Activated CD4-positive, alpha-beta T cell treated with anti-CD3 and anti-CD28 coated beads, Interleukin-2, Interleukin-6, amounts not matched to agents 100 ng/mL and 50 ng/mL, durations not matched to agents 16 hours and 8 hours (primary cell): ENCODE results near the gene CKLF.
"Not testable (repeated sequence)": the region's sequence is repeated elsewhere in the genome, so short reads cannot be mapped to it uniquely, and the experiment has no call there.

Experiments
- DNase-seq: peaks from one replicate; pipeline ENCODE4 v3.0.0-alpha.2; 2020

CKLF gene

DNA sequence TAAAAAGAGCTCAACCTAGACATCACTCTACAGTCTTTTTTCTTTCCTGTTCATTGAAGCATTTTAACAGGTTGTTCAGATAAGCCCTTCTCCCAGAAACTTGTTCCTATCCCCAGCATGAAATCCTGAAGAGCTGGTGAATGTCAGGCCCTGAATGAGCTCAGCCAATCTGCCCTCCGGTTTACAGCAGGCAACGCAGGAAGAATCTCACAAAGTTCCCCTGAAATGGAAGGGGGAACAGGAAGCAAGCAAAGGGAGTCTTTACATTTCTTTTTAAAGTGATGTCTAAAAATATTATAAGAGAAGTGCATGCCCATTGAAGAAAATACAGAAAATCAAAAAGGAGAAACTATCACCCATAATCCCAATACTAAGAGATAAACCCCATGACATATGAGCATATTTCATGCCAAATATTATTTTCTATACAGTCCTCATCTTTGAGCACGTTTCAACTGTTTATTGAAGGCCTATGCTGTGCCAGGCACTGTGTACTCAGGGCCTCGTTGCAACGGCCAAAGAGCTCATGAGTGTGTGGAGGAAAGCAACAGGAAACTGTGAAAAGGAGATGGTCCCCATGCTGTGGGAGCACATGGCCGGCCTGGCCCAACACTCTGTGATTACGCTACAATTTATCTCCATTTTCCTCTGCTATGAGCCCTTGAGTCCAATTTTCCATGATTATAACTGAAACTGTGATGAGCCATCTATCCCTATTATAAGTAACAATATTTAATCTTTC is 8.2 kb upstream of the CKLF start:
- no peak for DNase-seq

DNA sequence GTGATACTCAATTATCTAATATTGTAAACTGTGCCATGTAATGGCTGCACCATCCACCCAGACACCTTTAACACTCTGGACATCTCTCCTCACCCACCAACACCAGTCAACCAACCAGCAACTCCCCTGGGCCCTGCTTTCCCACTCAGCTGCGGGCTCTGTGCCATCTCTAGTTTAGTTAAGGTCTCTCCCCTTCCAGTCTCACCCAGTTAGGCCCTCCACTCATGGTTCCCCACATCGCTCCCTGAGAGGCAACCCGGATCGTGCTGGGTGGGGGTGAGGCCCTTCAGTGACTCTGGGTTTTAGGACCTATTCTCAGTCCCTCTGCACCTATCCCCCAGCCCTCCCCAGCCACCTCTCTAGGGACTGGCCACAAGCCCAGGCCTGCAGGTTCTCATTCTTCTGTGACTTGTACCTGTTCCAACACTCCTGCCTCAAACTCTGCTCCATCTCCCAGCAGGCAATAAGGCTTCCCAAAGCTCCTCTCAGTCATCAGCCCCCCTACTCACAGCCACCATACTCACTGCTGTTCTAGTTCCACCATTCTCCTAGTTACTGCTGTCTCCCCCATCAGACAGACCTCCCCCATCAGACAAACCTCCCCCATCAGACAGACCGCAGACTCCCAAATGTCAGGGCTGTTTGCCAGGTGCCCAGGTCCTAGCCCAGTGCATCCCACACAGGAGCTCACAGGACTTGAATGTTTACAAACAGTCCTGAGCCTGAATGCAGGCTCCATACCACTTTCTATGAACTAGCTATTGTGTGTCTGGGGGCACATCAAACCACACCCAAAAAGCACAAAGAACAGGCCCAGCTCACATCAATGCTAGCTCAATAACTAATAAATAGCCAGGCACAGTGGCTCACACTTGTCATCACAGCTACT is 5.0 kb upstream of the CKLF start:
- DNase-seq = no peak

DNA sequence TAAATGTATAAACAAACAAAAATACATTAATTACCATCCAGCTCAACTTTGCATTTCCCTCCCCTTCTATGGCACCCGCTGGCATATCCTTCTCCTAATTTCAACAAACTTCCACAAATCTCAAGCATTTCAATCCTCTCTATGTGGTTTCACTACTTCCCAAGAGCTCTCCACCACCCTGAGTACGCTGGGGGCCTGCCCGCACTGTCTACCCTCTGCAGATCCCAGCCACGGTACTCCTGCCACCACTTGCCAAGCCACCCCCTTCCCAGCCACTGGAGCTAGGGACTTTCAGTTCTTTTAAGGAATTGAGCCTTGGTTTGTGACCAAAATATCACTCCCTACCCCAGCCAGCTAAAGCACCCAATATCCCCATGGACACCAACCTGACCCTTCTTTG is 4.3 kb upstream of the CKLF start:
- no peak for DNase-seq

DNA sequence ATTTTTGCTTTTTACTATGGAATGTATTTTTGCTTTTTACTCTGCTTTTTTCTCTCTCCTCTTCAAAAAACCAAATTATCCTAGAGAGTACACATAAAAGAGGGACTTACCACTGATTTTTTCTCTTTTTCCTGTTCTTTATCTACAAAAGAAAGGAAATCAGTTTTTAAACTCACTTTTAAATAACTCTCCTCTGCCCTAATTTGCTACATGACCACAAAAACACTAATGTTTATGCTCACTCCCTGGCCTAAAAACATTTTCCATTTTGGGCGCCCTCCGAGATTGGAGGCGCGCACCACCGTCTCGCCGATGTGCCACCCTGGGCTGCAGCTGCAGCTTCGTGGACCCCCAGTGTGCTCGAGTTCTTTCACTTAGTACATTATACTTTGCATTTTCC is 3.5 kb upstream of the CKLF start:
- no peak for DNase-seq

DNA sequence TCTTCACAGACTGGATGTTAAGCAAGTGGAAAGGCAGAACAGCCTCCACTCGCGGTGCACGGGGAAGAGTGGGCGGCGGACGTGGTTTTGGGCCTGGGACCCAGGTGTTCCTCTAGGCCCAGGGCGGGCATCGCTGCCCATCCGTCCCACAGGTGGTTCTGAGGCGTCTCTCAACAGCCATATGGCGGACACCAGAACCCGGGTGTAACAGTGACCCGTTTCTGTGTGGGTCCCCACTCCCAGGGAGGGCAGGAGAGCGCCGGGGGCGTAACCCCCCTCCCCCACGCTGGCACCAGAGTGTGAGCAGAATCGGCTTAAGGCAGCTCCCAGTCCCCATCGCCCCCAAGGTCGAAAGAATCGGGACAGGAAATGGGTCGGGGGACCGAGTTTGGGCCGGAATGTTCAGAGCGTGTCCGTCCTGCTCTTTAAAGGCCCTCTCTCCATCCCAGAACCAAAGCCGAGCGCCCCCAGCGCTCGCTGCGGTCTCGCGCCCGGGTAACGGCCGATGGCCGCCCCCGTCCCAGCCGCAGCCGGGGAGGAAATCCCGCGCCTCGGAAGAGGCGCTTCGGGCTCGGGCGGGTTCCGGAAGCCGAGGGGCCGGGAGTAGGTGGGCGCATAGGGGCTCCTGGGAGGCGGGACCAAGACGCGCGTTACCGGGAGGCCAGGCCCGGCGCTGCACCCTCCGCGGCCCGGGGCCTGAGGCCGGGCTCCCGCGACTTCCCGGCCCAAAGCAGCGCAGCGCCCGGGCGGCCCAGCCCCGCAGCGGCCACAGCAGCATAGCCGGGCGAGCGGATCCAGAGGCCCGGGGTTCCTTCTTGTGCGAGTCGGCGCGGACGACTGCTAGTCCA is 2.9 kb upstream of the CKLF start, which contains the start of gene TK2:
Gene TK2, minus strand, starts transcription at position 839 of the 848 bp plus-strand sequence. Its CDS starts 61 bp downstream, at position 778.
- DNase-seq = peak; percentile 76

DNA sequence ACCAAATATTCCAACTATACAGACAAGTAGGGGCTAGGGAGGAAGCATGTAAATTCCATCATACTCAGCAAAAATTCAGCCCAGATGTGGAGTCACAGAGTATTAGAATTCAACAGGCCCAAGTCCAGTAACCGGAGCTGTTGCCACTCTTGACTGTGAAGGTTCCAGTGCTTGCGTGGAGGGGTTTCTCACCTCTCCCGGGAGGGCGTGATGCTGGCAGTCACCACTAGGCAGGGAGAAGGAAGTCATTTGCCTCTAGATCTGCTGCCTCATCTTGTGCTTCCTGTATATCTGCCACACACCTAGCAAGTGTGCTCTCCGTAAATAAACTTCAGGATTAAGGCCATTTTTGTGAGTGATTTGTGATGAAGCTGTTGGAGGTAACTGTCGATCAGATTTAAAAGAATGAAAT is 1.0 kb upstream of the CKLF start:
- DNase-seq = peak; percentile 81

DNA sequence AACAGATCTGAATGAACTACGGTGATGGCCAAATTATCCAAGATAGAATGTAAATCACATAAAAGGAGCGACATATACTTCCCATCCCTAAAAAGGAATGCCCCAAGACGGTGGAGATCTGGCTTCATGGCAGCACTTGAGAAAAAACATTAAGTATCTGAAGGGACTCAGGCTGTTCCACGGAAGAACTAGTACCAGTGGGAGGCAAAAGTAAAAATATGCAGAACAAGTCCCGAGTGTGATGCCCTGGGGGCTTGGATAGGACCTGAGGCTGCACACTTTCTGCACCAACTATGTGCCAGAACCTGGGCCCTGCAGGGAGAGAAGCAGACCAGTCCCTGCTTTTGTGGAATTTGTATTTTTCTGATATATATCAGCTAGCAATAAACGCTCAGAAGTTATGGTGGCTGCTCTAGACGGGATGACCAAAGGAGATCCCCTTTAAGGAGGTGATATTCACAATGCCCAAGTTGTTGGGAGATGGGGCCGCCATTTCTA is 539 bp upstream of the CKLF start:
- DNase-seq = no peak

DNA sequence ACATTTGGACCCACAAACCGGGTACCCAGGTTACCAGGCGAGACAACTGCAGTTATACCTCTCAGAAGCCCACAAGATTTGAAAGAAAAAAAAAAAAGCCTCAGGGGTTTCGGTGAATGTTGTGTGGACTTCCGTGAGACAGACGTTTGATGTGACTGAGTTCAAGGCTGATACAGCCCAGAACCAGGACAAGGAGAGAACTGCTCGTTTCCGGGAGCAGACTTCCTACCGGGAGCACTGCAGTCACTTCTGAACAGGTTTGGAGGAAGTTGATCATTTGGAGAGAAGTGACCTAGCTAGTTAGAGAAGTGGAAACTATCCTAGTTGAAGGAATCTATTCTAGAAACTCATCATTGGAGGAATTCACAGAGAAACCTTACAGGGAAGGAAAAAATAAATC is 847 bp downstream of the CKLF start:
- DNase-seq = peak; percentile 32

DNA sequence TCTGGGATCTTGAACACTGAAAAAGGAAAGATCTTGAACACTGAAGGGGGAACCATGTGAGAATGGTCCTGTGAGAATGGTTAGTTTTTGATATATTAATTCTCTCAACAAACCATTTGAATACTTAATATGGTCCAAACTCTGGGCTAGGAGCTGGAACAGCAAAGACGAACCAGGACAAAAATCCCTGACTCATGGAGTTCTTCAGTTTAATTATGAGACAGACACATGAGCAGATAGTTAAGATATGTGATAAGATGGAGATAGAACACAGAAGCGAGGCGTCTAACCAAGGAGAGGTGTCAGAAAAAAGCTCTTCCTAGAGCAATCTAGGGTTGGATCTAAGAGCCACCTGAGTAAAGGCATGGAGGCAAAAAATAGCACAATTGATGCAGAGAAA is 1.6 kb downstream of the CKLF start:
- no peak for DNase-seq

DNA sequence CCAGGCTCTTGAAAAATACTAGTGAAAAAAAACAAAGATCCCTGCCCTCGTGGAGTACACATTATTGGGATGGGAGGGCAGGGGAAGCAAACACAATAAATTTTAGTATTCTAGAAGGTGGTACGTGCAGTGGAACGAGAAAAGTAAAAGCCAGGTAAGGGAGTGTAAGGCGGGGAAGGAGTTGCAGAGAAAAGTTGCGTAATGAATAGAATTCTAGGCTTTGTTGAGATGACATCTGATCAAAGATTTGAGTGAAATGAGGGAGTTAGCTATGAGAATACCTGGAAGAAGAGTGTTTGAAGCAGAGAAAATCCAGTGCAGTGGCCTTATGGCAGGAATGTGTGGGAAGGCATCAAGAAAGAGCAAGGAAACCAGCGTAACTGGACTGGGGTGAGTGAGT is 2.1 kb downstream of the CKLF start:
- no peak for DNase-seq

DNA sequence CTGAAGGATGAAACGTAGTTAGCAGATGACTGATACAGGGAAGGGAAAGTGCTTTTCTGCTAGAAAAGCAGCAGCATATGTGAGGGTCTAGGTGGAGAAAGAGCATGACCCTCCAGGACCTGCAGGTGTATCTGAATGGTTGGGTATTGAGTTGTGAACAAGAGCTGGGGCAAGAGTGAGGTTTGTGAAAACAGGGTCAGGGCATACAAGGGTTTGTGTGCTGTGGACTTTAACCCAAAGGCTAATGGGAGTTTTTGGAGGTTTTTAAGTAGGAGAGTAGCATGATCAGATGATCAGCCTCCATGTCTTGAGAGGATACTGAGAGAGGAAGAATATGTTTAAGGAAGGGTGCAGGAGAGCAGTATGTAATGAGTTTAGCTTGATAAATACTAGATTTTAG is 7.7 kb downstream of the CKLF start:
- no peak for DNase-seq

DNA sequence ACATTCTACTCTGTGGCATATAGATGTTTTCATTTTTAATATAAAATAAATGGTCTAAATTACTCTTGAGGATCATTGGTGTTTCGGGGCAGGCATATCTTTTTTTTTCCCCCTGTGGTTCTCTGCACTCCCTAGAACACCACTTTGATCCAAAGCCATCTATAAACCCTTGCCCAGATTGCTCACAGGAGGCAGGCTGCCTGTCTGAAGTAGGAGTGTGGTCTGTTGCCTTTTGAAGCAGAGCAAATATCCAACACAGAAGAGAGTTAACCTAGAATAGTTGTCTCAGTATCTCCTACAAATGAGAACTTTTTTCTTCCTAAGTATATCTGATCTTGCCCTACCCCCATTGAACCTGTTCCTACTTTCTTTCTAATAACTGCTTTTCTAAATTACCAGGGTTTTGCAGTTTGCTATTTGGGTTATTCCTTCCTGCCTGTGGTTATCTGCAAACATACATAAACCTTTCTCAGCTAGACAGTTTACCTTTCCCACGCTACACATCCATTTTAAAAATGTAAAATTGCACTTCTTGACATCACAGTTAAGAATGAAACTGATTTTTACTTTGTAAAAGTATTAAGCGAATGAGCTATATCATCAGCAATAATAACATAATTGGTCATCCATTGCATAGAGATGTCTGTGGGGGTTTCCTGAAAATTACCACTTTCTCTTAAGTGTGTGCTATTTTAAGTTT is 9.2 kb downstream of the CKLF start:
- DNase-seq = no peak

DNA sequence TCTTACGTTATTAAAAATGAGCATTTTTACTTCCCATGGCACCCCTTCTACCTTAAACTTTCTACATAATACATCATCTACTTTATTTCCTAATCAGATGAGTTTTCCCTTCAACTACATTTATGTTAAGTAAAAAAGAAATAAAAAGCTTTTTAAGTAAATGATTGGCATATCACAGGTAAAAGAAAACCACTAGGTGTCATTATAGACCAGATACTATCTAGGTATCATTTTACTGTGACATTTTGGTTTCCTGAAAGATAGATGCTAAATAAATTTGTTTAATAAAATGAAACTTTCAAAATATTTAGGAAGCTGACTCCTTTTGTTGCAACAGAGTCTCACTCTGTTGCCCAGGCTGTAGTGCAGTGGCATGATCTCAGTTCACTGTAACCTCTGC is 10.0 kb downstream of the CKLF start:
- DNase-seq = no peak

DNA sequence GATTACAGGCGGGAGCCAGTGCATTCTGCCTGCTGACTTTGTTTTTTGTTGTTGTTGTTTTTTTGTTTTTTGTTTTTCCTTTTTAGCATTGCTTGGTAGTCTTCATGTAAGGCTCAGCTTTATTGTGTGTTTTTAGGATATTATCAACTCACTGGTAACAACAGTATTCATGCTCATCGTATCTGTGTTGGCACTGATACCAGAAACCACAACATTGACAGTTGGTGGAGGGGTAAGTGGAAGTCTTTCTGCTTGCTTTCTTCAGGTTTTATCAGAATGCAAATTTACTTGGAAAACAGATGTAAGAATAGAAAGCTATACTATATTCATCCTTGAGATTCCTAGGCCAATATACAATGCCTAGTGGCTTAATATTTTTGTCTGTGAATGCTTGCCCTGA is 10.6 kb downstream of the CKLF start:
- DNase-seq = no peak

DNA sequence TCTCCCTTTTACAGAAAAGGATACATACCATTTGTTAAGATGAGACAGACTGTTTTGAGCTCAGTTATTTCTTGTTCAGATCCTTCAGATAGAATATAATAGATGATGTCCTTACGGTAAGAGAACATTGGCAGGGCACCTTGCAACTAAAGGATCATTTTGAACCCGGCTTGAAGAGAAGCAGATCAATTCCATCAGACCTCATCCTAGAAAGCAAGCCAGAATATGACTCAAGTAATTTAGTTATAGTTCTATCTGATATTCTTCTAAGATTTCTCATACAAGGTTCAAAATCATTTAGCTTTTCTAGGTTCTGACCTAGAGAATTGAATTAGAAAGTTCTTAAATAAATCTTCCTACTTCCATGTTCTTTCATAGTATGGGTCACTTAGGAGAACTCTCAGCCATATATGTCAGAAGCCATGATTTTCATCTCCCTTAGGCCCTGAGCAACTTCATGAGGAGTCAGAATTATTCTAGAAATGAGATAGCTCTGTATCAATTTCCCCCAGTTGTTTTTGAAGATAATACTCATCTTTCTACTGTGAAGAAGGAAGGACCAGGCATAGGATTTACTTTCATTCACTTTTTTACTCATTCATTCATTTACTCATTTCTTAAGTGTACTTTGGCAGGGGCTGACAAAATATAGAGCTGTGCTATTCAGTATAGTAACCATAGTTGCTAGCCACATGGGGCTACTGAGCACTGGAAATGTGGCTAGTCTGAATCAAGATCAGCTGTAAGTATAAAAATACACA is 11.4 kb downstream of the CKLF start:
- DNase-seq = peak; percentile 80

DNA sequence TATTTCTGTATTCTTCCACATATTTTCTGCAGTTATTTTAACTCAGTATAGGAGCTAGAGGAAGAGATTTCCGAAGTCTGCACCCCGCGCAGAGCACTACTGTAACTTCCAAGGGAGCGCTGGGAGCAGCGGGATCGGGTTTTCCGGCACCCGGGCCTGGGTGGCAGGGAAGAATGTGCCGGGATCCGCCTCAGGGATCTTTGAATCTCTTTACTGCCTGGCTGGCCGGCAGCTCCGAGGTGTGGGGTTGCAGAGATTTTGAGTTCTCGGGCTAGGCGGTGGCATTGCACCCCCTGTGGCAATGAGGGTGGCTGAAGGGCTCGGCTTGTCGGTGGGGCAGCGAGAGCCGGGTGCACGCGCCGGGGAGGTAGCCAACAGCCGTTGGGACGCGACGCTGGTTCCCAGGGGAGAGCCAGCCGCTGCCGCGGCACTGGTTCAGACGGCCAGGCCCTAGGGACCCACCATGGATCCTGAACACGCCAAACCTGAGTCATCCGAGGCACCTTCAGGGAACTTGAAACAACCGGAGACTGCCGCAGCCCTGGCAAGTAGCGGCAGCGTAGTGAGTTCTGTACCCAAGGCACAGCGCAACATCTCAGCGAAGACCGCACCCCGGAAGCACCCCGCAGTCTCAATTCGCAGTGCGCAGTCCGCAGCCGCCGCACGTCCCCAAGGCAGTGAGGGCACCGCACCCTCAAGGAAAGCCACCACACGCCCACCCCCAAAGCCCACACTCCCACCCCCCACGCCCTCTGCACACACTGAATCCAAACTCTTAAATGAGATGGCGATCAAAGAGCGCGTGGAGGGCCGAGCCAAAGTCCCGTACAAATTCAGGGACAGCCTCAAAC is 13.9 kb downstream of the CKLF start, which contains the start of gene CMTM1:
Gene CMTM1, plus strand, starts transcription at position 389 of the 851 bp plus-strand sequence. Its CDS starts 75 bp downstream, at position 464.
- no peak for DNase-seq

DNA sequence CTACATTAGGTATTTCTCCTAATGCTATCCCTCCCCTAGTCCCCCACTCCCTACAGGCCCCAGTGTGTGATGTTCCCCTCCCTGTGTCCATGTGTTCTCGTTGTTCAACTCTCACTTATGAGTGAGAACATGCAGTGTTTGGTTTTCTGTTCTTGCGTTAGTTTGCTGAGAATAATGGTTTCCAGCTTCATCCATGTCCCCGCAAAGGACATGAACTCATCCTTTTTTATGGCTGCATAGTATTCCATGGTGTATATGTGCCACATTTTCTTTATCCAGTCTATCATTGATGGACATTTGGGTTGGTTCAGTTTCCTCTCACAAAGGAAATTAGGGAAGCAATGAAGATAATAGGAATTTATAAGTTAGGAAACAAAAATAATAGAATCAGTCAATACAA is 14.9 kb downstream of the CKLF start:
- not testable (repeated sequence) for DNase-seq

DNA sequence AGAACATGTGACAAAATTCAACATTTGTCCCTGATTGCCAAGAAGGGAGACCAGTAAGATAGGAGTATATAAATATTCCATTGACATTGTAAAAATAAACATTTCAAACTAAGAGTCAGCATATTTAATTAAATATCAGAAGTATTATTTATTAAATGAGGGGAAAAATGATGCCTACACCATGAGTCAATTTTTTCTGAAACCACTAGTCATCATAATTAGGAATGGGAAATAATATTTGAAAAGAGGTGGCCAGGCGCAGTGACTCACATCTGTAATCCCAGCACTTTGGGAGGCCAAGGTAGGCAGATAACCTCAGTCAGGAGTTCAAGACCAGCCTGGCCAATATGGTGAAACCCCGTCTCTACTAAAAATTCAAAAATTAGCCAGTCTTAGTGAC is 16.0 kb downstream of the CKLF start:
- DNase-seq = no peak

DNA sequence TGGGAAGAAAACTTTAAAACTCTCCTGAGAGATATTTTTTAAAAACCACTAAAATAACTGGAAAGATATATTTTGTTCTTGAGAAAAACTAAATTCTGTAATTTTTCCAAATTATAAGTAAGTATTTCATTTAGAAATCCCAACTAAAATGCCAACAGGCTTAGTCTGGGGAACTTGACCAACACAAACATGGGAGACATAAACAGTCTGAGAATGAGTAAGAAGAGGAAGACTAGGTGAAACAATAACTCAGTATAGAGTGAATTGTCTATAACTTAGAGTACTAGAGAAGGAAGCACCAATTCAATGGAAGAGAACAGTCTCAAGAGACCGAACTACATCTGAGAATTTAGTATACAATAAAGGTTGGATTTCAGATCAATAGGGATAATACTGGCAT is 16.8 kb downstream of the CKLF start:
- no peak for DNase-seq

DNA sequence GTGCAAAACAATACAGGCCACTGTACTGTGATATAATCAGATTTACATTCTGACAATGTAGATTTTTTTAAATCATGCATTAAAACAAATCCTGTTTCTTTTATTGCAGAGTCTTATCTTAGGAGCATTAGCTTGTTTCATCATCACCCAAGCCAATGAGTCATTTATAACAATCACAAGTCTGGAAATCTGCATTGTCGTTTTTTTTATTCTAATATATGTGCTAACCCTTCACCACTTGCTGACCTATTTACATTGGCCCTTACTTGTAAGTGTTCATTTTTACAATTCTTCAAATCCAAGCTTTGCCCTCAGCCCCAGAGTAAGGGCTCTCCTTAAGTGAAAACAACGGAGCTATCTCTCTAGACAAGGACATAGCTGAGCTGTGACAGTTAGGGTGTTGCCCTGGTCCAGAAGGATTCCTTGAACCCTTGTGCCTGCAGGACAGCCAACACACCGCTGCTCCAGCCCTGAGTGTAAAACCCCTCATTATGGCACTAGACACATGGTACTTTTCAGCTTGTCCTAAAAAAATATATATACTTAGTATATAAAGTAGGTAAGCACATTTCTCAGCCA is 17.5 kb downstream of the CKLF start:
- DNase-seq = no peak
